ENCODE measurements around the gene PPP1R13B.

Gene PPP1R13B

DNA sequence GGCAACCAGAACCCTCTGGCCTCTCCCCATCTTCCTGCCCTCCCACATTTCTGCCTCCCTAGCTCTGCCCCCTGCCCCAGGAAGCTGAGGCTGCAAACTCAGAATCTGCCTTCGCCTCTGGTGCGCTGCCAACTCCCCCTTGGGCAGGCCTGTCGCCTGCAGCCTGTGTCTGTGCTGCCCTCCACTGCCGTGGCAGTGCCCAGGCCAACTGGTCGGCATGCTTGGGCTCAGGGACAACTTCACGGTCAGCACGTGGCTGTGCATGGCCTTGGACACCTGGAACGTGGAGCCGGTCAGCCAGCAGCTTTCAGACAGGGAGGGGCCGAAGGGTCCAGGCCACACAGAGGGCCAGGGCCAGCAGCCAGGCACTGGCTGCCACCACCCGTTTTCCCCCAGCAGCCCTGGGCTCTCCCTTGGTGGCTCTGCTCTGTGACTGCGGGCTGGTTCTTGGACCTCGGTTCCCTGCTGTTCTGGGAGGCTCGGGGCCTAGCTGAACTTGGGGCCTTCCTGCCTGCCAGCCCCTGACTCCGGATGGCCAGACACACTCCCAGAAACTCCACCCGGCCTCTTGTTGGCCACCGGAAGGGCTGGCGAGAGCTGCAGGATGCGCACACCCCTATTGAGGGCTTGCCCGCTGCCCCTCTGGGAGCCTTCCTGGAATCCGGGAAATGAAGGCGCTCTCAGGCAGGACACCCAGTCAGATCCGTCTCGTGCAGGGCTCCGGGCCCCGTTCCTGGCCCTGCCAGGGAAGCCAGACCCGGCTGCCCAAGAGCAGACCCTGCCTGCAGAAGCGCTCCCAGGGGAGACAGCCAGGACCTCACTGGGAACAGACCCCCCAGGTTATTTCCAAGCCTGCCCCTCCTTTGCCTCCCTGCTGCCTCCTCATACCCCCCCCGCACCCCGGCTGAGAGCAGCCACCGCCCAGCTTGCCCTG, 34.2 kb upstream of the PPP1R13B start:
- DNase-seq (ENCODE audit: low spot score) = no peak

- DNase-seq (ENCODE audit: low spot score) = peak; percentile 35
Measured at GRCh38 chr14:103880348-103881267, 33.2 kb upstream of the PPP1R13B start.

GRCh38 chr14:103879570-103880347, 32.4 kb upstream of the PPP1R13B start:
- peak; percentile 65 for DNase-seq (ENCODE audit: low spot score)

GRCh38 chr14:103879118-103879569, 31.8 kb upstream of the PPP1R13B start:
- no peak for DNase-seq (ENCODE audit: low spot score)

DNA sequence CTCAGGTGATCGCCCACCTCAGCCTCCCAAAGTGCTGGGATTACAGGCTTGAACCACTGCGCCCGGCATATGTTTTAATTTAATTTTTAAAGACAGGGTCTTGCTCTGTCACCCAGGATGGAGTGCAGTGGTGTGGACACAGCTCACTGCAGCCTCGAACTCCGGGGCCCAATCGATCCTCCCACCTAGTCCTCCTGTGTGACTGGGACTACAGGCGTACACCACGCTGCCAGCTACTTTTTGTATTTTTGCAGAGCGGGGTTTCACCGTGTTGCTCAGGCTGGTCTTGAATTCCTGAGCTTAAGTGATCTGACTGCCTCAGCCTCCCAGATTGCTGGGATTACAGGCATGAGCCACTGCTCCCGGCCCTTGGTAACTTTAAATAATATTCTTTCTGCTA, 30.8 kb upstream of the PPP1R13B start:
- DNase-seq (ENCODE audit: low spot score) = no peak

DNA sequence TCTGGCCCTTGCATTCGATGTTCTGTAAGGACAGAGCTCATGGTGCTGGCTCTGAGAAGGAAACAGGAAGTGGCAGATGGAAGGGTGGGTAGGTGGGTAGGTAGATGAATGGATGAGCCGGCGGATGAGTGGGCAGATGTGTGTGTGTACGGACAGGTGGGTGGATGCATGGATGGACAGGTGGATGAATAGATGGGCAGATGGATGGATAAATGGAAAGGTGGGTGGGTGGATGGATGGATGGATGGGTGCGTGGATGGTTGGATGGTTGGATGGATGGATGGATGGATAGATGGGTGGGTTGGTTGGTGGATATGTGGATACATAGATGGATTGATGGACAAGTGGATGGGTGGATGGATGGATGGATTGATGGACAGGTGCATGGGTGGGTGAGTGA, 27.6 kb upstream of the PPP1R13B start:
- no peak for DNase-seq (ENCODE audit: low spot score)

- DNase-seq (ENCODE audit: low spot score) = no peak
Measured at GRCh38 chr14:103872481-103873113, 25.2 kb upstream of the PPP1R13B start.

- no peak for DNase-seq (ENCODE audit: low spot score)
Measured at GRCh38 chr14:103871596-103872480, 24.5 kb upstream of the PPP1R13B start.

DNA sequence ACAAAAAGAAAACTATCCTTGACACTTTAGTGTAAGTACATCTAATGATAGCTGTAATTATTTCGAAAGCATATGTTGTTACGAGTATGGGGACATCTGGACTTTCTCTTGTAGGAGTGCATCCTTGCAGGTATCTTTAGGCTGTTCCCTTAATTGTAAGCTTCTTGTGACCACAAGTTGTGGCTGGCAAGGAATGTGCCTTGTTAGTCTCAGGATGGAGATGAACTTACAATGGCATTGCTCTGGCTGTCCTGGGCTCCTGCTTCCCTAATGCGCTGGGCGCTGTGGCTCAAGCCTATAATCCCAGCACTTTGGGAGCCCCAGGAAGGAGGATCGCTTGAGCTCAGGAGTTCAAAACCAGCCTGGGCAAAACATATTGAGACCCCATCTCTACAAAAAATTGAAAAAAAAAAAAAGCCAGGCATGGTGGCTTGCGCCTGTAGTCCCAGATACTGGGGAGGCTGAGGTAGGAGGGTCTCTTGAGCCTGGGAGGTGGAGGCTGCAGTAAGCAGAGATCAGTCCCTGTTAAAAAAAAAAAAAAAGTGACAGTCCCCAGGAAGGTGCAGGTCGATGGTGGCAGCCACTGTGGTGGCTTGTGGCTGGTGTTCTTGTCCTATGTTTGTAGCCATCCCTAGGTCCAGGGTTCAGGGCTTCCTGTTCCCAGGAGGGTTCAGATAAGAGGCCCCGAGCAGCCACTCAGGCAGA, 23.7 kb upstream of the PPP1R13B start:
- no peak for DNase-seq (ENCODE audit: low spot score)

GRCh38 chr14:103870144-103870876, 22.9 kb upstream of the PPP1R13B start:
- no peak for DNase-seq (ENCODE audit: low spot score)

DNA sequence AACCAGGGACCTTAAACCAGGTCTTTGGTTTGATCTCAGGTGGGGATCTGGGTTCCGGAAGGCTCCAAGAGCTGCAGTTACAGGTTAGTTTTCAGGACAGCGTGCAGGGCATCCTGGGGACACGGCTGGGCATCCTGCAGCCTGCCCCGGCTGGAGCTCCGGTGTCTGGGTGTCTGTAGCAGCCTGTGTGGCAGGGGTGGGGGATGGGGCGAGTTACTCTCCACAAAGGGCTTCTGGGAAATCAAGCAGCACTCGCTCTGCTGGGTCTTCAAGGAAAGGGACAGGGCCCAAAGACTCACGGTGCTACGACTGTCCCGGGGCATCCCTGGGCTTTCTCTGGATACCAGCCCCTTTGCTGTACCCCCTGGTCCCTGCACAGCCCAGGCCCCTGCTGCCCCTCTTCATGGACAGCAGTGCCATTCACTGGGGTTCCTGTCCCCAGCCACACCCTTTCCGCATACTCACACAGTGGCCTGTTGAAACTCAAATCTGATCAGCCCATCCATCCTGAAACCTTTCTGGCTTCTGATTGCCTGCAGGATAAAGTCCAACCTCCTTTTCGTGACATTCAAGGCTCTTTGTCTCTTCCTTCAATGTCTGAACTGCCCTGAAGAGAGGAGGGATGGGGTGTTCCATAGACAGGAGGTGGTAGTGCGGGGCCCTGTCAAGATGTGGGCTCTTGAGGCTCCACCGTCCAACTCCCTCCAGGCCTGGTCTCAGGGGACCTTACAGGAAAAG, 22.2 kb upstream of the PPP1R13B start:
- DNase-seq (ENCODE audit: low spot score) = no peak

DNA sequence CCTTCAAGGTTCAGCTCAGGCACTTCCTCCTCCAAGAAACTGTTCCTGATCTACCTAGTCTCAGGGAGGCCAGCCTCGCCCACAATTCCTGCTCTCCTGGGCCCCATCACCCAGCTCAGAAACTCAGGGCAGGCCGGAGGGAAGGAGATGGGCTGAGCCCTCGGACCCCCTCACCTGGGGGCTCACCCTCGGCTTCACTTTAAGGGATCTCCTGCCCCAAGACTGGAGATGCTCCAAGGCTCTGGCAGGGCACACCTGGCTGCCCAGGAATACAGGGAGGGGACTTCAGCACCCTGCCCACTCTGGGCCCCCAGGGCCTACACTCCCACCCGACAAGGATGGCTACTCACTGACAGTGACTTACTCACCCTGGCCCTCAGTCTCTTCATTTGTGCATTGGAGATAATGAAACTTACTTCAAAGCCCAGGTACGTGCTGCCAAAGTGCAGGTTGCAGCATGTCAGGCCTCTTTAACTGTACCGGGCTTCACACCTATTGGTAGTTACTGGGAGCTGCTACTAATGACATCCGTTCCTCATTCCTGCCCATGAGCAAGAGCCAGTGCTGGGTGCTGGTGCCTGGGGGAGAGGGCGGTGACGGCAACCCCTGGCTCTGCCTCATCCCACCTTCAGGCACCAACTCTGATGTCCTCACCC, 21.0 kb upstream of the PPP1R13B start:
- DNase-seq (ENCODE audit: low spot score) = no peak

- DNase-seq (ENCODE audit: low spot score) = no peak
Measured at GRCh38 chr14:103867523-103867953, 20.2 kb upstream of the PPP1R13B start.

- no peak for DNase-seq (ENCODE audit: low spot score)
Measured at GRCh38 chr14:103867020-103867419, 19.6 kb upstream of the PPP1R13B start.

DNA sequence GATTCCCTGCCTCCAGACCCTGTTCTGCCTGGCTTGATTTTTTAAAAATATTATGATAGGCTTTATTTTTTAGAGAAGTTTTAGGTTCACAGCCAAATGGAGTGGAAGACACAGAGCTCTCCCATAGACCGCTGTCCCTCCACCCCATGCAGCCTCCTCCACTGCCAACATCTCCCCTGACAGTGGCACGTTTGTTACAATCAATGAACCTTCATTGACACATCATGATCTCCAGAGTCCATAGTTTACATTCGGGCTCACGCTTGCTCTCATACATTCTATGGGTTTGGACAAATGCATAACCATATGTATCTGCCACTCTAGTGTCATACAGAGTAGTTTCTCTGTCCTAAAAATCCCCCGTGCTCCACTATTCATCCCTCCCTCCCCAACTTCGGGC, 15.9 kb upstream of the PPP1R13B start:
- no peak for DNase-seq (ENCODE audit: low spot score)

DNA sequence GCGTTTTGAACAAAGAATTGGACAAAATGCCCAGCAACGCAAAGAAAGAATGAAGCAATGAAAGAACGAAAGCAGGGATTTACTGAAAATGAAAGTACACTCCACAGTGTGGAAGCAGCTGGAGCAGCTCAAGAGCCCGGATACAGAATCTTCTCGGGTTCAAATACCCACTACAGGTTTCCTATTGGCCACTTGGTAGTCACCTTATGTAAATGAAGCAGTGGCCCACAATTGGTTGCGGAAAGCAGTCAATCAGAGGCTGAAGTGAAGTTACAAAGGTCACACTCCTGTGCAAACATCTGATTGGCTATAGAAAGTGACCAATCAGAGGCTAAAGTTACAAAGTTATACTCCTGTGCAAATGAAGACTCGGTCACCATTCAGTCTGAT, 15.0 kb upstream of the PPP1R13B start:
- no peak for DNase-seq (ENCODE audit: low spot score)
